Kidney (tissue), 14 donors: ENCODE data around the gene MSI2. TPM values are rescaled to one million over a fixed set of nuclear protein-coding genes. Genes with fewer than 3 reads are reported as not detected.

Experiments
- DNase-seq, 5 donors: peaks; one replicate each; pipeline ENCODE4 v3.0.0-alpha.2; 2013 to 2020
- FAIRE-seq: peaks from 2 replicates; lab custom pipeline; 2012; peaks lifted over from hg19 to GRCh38; lab: Jason Lieb, UNC
- H3K27ac ChIP-seq, 2 donors: one replicate each; pipeline ENCODE4 v1.7.0; 2013; ENCODE audit warnings: low read depth in 2 of 2, low read length in 2 of 2, inconsistent platforms in 1 of 2
- H3K27me3 ChIP-seq: one replicate; pipeline ENCODE4 v1.7.1; 2013; ENCODE audit warnings: low read length, inconsistent platforms; ENCODE audit not compliant: control insufficient read depth, insufficient read depth
- H3K36me3 ChIP-seq, 3 donors: one replicate each; pipeline versions ENCODE4 v1.7.0 to v1.7.1; 2013; ENCODE audit warnings: low read length in 3 of 3, control low read depth in 1 of 3, inconsistent platforms in 1 of 3; ENCODE audit not compliant: insufficient read depth in 3 of 3, control insufficient read depth in 2 of 3
- H3K4me1 ChIP-seq, 3 donors: one replicate each; pipeline versions ENCODE4 v1.7.0 to v1.7.1; 2013; ENCODE audit warnings: low read length in 3 of 3, inconsistent platforms in 1 of 3, low read depth in 1 of 3; ENCODE audit not compliant: control insufficient read depth in 2 of 3, insufficient read depth in 2 of 3
- H3K4me3 ChIP-seq, 3 donors: one replicate each; pipeline versions ENCODE4 v1.7.0 to v1.8.1; 2013; ENCODE audit warnings: low read length in 3 of 3, control low read depth in 1 of 3, inconsistent platforms in 1 of 3
- H3K9ac ChIP-seq, 3 donors: one replicate each; pipeline versions ENCODE4 v1.7.0 to v1.7.1; 2013; ENCODE audit warnings: low read length in 3 of 3, control low read depth in 1 of 3, inconsistent platforms in 1 of 3
- H3K9me3 ChIP-seq, 3 donors: one replicate each; pipeline versions ENCODE4 v1.7.0 to v1.7.1; 2013; ENCODE audit warnings: low read length in 3 of 3, control low read depth in 1 of 3, inconsistent platforms in 1 of 3; ENCODE audit not compliant: control insufficient read depth in 2 of 3, insufficient read depth in 1 of 3
- intact Hi-C: fragments of 100-400 bp; cut with DNase I; formaldehyde crosslinking; loops from one replicate; pipeline ENCODE4 v1.11.1; 2022
- polyA plus RNA-seq: library from polyadenylated mRNA; stranded (reverse); fragments of 350-450 nt; fragmentation: Illumina TruSeq; extraction: RNeasy Lipid Tissue Mini Kit (QIAGEN cat#74804); gene quantifications from one replicate; pipeline ENCODE4 v1.2.3, GENCODE V29; 2014; ENCODE audit warnings: low read depth, low replicate concordance; ENCODE audit not compliant: insufficient read depth
- total RNA-seq: library from RNA; stranded (reverse); fragmentation: NEBNext Ultra II Directional; extraction: Animal tissue kit (Norgen Biotek cat#: 25700); gene quantifications from one replicate; pipeline ENCODE4 v1.2.1, GENCODE V29; 2021
- TF ChIP-seq, protein P1 (sequence below): IDR thresholded peaks from 3 replicates; pipeline ENCODE4 v1.5.1; 2012; ENCODE audit warnings: mild to moderate bottlenecking, moderate library complexity, borderline replicate concordance; ENCODE audit not compliant: insufficient read depth; ENCODE audit errors: extremely low read depth
- donor health status: control.
- donor health status: control.
- donor health status: control.
- donor health status: control.
- donor health status: control.
- donor health status: DM: yes; HTN: yes; CAD: no.
- donor health status: Normal renal cell carcinoma (clear cell type).

The MSI2 gene
- total and polyA plus RNA-seq, 2 donors from 2014 or later: 69.2 to 151 TPM

DNA sequence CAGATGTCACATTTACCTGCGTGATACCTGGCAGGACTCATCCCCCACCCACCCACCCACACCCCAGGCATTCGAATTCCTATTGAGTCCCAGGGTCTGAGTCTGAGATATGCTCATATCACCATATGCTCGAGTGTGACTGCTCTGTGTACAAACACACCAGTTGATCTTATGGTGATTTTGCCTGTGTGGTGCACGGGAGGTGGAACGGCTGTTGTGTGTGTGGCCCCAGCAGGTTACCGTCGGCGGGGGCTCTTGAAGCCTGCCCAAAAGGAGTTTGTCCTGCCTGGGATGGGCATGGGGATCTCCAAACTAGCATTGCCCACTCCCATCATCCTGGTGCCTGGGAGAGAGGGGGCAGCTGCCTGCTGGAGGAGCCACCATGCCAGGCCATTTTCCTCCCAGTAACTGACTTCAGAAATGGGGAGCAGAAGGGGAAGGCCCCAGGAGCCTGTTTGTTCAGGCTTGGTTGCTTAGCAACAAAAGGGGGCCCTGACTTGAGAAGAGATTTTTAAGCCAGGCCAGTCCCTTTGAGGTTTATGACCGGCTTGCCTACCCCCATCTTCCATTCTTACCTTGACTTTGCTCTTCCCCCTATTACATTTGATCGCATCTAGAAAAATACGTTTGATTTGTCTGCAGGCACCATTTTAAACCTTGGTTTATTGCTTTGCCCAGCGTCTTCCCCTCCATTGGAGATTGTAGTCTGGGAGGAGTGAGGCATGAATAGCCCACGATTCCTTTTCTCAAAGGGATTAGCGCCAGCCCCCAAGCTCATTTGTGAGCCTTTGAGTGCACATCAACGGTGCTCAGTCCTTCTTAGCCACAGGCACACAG, 271.1 kb downstream of the MSI2 start:
- intact Hi-C loops: no loop called here
- no peak overlapping the region for H3K4me3 ChIP-seq
- H3K36me3 ChIP-seq: no peaks in the 10 kb centered on the region
- no peaks in the 10 kb centered on the region for H3K9me3 ChIP-seq
- peaks cover 16 to 29% (median 22%) of the 10 kb centered on the region in 3 donors for H3K4me1 ChIP-seq
- DNase-seq: no peak
- FAIRE-seq: no peak
- TF ChIP-seq, protein P1, sequence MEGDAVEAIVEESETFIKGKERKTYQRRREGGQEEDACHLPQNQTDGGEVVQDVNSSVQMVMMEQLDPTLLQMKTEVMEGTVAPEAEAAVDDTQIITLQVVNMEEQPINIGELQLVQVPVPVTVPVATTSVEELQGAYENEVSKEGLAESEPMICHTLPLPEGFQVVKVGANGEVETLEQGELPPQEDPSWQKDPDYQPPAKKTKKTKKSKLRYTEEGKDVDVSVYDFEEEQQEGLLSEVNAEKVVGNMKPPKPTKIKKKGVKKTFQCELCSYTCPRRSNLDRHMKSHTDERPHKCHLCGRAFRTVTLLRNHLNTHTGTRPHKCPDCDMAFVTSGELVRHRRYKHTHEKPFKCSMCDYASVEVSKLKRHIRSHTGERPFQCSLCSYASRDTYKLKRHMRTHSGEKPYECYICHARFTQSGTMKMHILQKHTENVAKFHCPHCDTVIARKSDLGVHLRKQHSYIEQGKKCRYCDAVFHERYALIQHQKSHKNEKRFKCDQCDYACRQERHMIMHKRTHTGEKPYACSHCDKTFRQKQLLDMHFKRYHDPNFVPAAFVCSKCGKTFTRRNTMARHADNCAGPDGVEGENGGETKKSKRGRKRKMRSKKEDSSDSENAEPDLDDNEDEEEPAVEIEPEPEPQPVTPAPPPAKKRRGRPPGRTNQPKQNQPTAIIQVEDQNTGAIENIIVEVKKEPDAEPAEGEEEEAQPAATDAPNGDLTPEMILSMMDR: no peak
- no peak overlapping the region for H3K9ac ChIP-seq
- no peaks in the 10 kb centered on the region for H3K27me3 ChIP-seq
- H3K27ac ChIP-seq: no peak overlapping the region

DNA sequence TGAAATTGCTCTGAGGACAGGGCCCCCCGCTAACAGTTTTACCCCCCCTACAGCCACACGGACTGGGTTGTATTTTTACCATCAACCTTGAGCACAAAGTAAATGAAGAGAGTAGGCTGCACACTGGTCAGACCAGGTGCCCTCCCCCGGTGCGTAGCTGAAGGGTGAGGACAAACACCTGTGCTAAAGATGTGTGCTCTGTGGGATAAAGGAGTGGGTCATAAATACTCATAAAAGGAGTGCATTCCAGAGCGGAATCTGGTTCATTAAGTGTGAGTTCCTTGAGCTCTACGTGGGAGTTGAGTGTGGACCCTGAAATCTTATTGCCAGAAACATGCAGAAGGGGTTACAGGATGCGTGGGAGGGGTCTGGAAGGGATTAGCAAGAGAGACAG, 271.7 kb downstream of the MSI2 start:
- peak in 4 of 5 donors; percentile 88 to 94 (median 90) for DNase-seq
- H3K27ac ChIP-seq: no peak overlapping the region

DNA sequence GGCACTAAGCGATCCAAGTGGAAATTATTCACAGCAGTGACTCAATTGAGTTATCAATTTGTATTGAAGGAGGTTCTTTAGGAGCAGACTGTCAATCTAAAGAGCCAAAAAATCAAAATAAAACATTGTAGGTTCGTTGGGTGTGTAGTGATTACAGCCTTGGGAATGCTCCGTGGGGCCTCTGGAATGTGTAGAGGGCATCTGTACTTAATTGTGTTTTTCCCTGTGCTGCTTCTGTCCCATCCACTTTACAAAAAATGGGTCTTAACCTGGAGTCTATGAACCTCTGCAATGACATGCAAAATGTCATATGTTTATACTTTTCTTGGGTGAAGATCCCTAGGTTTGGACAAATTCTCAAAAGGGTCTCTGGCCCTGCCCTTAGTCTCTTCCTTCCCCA, 273.7 kb downstream of the MSI2 start:
- Histone ChIP-seq H3K4me1 (peaks cover 13 to 29% (median 15%) of the 10 kb centered on the region in 3 donors), H3K27me3 (no peaks in the 10 kb centered on the region), H3K36me3 (no peaks in the 10 kb centered on the region), H3K27ac (no peak overlapping the region), H3K4me3 (no peak overlapping the region), H3K9ac (no peak overlapping the region), H3K9me3 (no peaks in the 10 kb centered on the region)
- no peak for DNase-seq
- intact Hi-C loops: no loop called here
- TF ChIP-seq, protein P1: no peak
- FAIRE-seq: no peak

More for the DNA sequence above, 271.7 kb downstream of the MSI2 start:
- H3K36me3 ChIP-seq: no peaks in the 10 kb centered on the region
- FAIRE-seq: no peak
- TF ChIP-seq, protein P1: no peak
- H3K4me3 ChIP-seq: no peak overlapping the region
- H3K9ac ChIP-seq: no peak overlapping the region
- intact Hi-C loops: no loop called here
- H3K9me3 ChIP-seq: no peaks in the 10 kb centered on the region
- no peaks in the 10 kb centered on the region for H3K27me3 ChIP-seq
- H3K4me1 ChIP-seq: peaks cover 16 to 27% (median 24%) of the 10 kb centered on the region in 3 donors
